A549 treated with Hydrocortisone at 1 μM for 4 hours (cell line): Measurements from ENCODE around the gene ADIPOR1. TPM values are rescaled to one million over a fixed set of nuclear protein-coding genes. Genes with fewer than 3 reads are reported as not detected.

Source experiments
- total RNA-seq: library from RNA; stranded (reverse); fragments of 200-300 nt; extraction: Qiagen RNA extraction; gene quantifications from 5 replicates; pipeline ENCODE4 v1.2.3, GENCODE V29; 2022

The ADIPOR1 gene
- 57.7 to 64.7 TPM (median 63.3 TPM) in 5 replicates for total RNA-seq

GRCh38 chr1:202957733-202958543 is at the start of gene ADIPOR1:
Gene ADIPOR1 (minus strand): TSS chr1:202958312. CDS start chr1:202951070, 7,242 bp downstream.

GRCh38 chr1:203006948-203007871 is 49.1 kb upstream of the ADIPOR1 start, which contains the start of gene TMEM183A:
Gene TMEM183A (plus strand): TSS chr1:203007374. CDS start chr1:203007466, 92 bp downstream.

GRCh38 chr1:202926581-202927491 is 31.3 kb downstream of the ADIPOR1 start, which contains the start of gene KLHL12:
Gene KLHL12 (minus strand): TSS chr1:202927234. CDS start chr1:202925162, 2,072 bp downstream.

Other genes starting within 250 kb of the ADIPOR1 start
- gene SYT2, start 247.9 kb downstream of the ADIPOR1 start, total RNA-seq, result 0.44 to 0.68 TPM (median 0.53 TPM) in 5 replicates
- gene KDM5B, start 149.9 kb downstream of the ADIPOR1 start, total RNA-seq, result 12.6 to 19.2 TPM (median 15.5 TPM) in 5 replicates
- 2.6 to 4.2 TPM (median 3.8 TPM) in 5 replicates for gene PCAT6, start 147.4 kb downstream of the ADIPOR1 start, total RNA-seq
- gene RABIF, start 69.2 kb downstream of the ADIPOR1 start, total RNA-seq, result 13.6 to 15.3 TPM (median 14.6 TPM) in 5 replicates
- 16.3 to 20.8 TPM (median 18.5 TPM) in 5 replicates for gene KLHL12, start 31.1 kb downstream of the ADIPOR1 start, total RNA-seq
- gene CYB5R1, start 8.9 kb upstream of the ADIPOR1 start, total RNA-seq, result 20.5 to 25.2 TPM (median 22.1 TPM) in 5 replicates
- 47.6 to 51.6 TPM (median 50.0 TPM) in 5 replicates for gene TMEM183A, start 49.1 kb upstream of the ADIPOR1 start, total RNA-seq
- gene PPFIA4, start 68.2 kb upstream of the ADIPOR1 start, total RNA-seq, result 0.15 to 1.0 TPM (median 0.43 TPM) in 5 replicates
- gene MYOG, start 127.7 kb upstream of the ADIPOR1 start, total RNA-seq, result not detected in 5 replicates
- gene ADORA1, start 169.4 kb upstream of the ADIPOR1 start, total RNA-seq, result 0.59 to 0.90 TPM (median 0.72 TPM) in 5 replicates
- not detected in 5 replicates for gene MYBPH, start 217.5 kb upstream of the ADIPOR1 start, total RNA-seq
- gene CHI3L1, start 228.4 kb upstream of the ADIPOR1 start, total RNA-seq, result not detected in 5 replicates